K562 (cell line): Measurements from ENCODE around the gene AKR1A1. TPM values are rescaled to one million over a fixed set of nuclear protein-coding genes. Genes with fewer than 3 reads are reported as not detected.

Source experiments
- HDAC1 ChIP-seq, 2 experiments: fragments of 450-650 bp; IDR thresholded peaks; 2 replicates each; pipeline ENCODE4 v1.6.1; 2016 to 2017; ENCODE audit warnings: inconsistent platforms in 1 of 2, mild to moderate bottlenecking in 1 of 2, moderate library complexity in 1 of 2
- KDM1A ChIP-seq, 2 experiments: fragments of 450-650 bp; IDR thresholded peaks; 2 replicates each; pipeline ENCODE4 v1.6.1; 2016; ENCODE audit warnings: mild to moderate bottlenecking in 2 of 2
- MTA1 ChIP-seq: fragments of 450-650 bp; IDR thresholded peaks from 2 replicates; pipeline ENCODE4 v1.6.1; 2017; ENCODE audit warnings: borderline replicate concordance
- NONO ChIP-seq, 2 experiments: fragments of 200-400 bp in 1 of 2; fragments of 450-650 bp in 1 of 2; formaldehyde crosslinking in 1 of 2; IDR thresholded peaks; 2 replicates each; pipeline ENCODE4 v1.6.1; 2017; ENCODE audit warnings: low read depth in 2 of 2, mild to moderate bottlenecking in 2 of 2, moderate library complexity in 2 of 2, low read length in 1 of 2
- RFX7 ChIP-seq: fragments of 250-450 bp; sonication (Bioruptor Pico); IDR thresholded peaks from 2 replicates; pipeline ENCODE4 v1.5.1; 2021; ENCODE audit warnings: mild to moderate bottlenecking
- ZNF140 ChIP-seq: fragments of 250-450 bp; sonication (Bioruptor Pico); IDR thresholded peaks from 2 replicates; pipeline ENCODE4 v1.8.0; 2021; ENCODE audit warnings: moderate library complexity, mild to moderate bottlenecking, inconsistent platforms
- polyA plus RNA-seq, 8 experiments: library from polyadenylated mRNA; depleted of rRNA in 4 of 8; stranded (reverse) in 5 of 8; unstranded in 3 of 8; fragments of >200 nt; fragmentation: Nextera tagmentation in 2 of 8; fragmentation: Illumina TruSeq in 1 of 8; extraction: Ambion mirVana in 2 of 8; extraction: Trizol in 1 of 8; gene quantifications; 2 replicates each; pipeline versions ENCODE4 v1.2.1 to v1.2.3, GENCODE V29; 2011 to 2014; ENCODE audit warnings: inconsistent platforms in 1 of 8, missing spikeins in 1 of 8
- total RNA-seq, 7 experiments: library from RNA; depleted of rRNA in 6 of 7; stranded (reverse); fragments of >200 nt in 6 of 7; fragmentation: Illumina TruSeq in 2 of 7; extraction: Trizol in 2 of 7; gene quantifications; 2 replicates each; pipeline versions ENCODE4 v1.2.1 to v1.2.3, GENCODE V29; 2011 to 2021; ENCODE audit warnings: low replicate concordance in 1 of 7
- TF ChIP-seq, protein P1 (sequence below): sonication (generic); formaldehyde crosslinking; IDR thresholded peaks from 2 replicates; pipeline ENCODE4 v1.8.0; 2022; ENCODE audit warnings: mild to moderate bottlenecking, missing genetic modification reagents
- TF ChIP-seq, protein P2 (sequence below), 2 experiments: fragments of 150-350 bp in 1 of 2; IDR thresholded peaks; 2 replicates each; pipeline ENCODE4 v1.6.1; 2012 to 2016; ENCODE audit warnings: low read depth in 2 of 2, low read length in 2 of 2, mild to moderate bottlenecking in 1 of 2, moderate library complexity in 1 of 2
- TF ChIP-seq, protein P3 (sequence below): sonication (generic); formaldehyde crosslinking; IDR thresholded peaks from 2 replicates; pipeline ENCODE4 v1.8.0; 2022; ENCODE audit warnings: mild to moderate bottlenecking, missing genetic modification reagents
- TF ChIP-seq, protein P4 (sequence below): fragments of 250-450 bp; sonication (Bioruptor Pico); IDR thresholded peaks from 2 replicates; pipeline ENCODE4 v1.5.0; 2020; ENCODE audit warnings: mild to moderate bottlenecking
- TF ChIP-seq, protein P5 (sequence below): sonication (generic); formaldehyde crosslinking; IDR thresholded peaks from 2 replicates; pipeline ENCODE4 v1.8.1; 2023; ENCODE audit warnings: missing genetic modification reagents, mild to moderate bottlenecking, borderline replicate concordance

The AKR1A1 gene
- total and polyA plus RNA-seq, 9 of the 15 experiments (the other 6 are each of a cell fraction or from before 2014, with no cell fraction given), result 68.6 to 211 (median 132) TPM

DNA sequence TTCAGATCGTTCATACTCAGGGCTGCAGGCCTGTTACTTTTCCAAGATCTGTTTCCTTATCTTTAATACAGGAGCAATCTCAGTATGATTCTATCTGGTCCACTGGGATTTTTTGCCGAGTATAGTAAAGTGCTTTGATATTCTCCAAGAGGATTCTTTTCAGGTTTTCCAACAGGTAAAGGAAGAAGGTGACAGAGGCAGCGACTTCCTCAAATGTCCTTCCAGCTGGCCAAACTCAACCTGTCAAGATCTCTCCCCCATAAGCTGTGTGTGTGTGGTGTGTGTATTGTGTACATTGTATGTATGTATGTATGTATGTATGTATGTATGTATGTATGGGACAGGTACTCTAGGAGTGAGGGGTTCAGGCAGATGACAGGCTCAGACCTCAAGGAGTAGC, 1.1 kb downstream of the AKR1A1 start (continued):
- TF ChIP-seq, protein P1, sequence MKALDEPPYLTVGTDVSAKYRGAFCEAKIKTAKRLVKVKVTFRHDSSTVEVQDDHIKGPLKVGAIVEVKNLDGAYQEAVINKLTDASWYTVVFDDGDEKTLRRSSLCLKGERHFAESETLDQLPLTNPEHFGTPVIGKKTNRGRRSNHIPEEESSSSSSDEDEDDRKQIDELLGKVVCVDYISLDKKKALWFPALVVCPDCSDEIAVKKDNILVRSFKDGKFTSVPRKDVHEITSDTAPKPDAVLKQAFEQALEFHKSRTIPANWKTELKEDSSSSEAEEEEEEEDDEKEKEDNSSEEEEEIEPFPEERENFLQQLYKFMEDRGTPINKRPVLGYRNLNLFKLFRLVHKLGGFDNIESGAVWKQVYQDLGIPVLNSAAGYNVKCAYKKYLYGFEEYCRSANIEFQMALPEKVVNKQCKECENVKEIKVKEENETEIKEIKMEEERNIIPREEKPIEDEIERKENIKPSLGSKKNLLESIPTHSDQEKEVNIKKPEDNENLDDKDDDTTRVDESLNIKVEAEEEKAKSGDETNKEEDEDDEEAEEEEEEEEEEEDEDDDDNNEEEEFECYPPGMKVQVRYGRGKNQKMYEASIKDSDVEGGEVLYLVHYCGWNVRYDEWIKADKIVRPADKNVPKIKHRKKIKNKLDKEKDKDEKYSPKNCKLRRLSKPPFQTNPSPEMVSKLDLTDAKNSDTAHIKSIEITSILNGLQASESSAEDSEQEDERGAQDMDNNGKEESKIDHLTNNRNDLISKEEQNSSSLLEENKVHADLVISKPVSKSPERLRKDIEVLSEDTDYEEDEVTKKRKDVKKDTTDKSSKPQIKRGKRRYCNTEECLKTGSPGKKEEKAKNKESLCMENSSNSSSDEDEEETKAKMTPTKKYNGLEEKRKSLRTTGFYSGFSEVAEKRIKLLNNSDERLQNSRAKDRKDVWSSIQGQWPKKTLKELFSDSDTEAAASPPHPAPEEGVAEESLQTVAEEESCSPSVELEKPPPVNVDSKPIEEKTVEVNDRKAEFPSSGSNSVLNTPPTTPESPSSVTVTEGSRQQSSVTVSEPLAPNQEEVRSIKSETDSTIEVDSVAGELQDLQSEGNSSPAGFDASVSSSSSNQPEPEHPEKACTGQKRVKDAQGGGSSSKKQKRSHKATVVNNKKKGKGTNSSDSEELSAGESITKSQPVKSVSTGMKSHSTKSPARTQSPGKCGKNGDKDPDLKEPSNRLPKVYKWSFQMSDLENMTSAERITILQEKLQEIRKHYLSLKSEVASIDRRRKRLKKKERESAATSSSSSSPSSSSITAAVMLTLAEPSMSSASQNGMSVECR (CRISPR knock-in tag), result no peak
- TF ChIP-seq MTA1 (no peak), NONO (IDR thresholded peaks at IDR 0.05; ENCODE audit: low read depth in 2 of 2, low read length in 1 of 2) (no peak), KDM1A (IDR thresholded peaks at IDR 0.05) (peak; percentile 35 to 46; a peak in 2 of 4 replicates), ZNF140 (CRISPR knock-in tag) (no peak), RFX7 (CRISPR knock-in tag) (no peak), HDAC1 (IDR thresholded peaks at IDR 0.05) (0 out of 4 replicates have a peak, but pooled peaks of 1 of the 2 experiments have one; percentile 15)
- TF ChIP-seq, protein P2, sequence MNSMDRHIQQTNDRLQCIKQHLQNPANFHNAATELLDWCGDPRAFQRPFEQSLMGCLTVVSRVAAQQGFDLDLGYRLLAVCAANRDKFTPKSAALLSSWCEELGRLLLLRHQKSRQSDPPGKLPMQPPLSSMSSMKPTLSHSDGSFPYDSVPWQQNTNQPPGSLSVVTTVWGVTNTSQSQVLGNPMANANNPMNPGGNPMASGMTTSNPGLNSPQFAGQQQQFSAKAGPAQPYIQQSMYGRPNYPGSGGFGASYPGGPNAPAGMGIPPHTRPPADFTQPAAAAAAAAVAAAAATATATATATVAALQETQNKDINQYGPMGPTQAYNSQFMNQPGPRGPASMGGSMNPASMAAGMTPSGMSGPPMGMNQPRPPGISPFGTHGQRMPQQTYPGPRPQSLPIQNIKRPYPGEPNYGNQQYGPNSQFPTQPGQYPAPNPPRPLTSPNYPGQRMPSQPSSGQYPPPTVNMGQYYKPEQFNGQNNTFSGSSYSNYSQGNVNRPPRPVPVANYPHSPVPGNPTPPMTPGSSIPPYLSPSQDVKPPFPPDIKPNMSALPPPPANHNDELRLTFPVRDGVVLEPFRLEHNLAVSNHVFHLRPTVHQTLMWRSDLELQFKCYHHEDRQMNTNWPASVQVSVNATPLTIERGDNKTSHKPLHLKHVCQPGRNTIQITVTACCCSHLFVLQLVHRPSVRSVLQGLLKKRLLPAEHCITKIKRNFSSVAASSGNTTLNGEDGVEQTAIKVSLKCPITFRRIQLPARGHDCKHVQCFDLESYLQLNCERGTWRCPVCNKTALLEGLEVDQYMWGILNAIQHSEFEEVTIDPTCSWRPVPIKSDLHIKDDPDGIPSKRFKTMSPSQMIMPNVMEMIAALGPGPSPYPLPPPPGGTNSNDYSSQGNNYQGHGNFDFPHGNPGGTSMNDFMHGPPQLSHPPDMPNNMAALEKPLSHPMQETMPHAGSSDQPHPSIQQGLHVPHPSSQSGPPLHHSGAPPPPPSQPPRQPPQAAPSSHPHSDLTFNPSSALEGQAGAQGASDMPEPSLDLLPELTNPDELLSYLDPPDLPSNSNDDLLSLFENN (IDR thresholded peaks at IDR 0.05; ENCODE audit: low read depth in 2 of 2, low read length in 2 of 2), result no peak
- TF ChIP-seq, protein P3, sequence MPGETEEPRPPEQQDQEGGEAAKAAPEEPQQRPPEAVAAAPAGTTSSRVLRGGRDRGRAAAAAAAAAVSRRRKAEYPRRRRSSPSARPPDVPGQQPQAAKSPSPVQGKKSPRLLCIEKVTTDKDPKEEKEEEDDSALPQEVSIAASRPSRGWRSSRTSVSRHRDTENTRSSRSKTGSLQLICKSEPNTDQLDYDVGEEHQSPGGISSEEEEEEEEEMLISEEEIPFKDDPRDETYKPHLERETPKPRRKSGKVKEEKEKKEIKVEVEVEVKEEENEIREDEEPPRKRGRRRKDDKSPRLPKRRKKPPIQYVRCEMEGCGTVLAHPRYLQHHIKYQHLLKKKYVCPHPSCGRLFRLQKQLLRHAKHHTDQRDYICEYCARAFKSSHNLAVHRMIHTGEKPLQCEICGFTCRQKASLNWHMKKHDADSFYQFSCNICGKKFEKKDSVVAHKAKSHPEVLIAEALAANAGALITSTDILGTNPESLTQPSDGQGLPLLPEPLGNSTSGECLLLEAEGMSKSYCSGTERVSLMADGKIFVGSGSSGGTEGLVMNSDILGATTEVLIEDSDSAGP (CRISPR knock-in tag), result no peak
- TF ChIP-seq, protein P4, sequence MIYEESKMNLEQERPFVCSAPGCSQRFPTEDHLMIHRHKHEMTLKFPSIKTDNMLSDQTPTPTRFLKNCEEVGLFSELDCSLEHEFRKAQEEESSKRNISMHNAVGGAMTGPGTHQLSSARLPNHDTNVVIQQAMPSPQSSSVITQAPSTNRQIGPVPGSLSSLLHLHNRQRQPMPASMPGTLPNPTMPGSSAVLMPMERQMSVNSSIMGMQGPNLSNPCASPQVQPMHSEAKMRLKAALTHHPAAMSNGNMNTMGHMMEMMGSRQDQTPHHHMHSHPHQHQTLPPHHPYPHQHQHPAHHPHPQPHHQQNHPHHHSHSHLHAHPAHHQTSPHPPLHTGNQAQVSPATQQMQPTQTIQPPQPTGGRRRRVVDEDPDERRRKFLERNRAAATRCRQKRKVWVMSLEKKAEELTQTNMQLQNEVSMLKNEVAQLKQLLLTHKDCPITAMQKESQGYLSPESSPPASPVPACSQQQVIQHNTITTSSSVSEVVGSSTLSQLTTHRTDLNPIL (CRISPR knock-in tag), result no peak
- TF ChIP-seq, protein P5, sequence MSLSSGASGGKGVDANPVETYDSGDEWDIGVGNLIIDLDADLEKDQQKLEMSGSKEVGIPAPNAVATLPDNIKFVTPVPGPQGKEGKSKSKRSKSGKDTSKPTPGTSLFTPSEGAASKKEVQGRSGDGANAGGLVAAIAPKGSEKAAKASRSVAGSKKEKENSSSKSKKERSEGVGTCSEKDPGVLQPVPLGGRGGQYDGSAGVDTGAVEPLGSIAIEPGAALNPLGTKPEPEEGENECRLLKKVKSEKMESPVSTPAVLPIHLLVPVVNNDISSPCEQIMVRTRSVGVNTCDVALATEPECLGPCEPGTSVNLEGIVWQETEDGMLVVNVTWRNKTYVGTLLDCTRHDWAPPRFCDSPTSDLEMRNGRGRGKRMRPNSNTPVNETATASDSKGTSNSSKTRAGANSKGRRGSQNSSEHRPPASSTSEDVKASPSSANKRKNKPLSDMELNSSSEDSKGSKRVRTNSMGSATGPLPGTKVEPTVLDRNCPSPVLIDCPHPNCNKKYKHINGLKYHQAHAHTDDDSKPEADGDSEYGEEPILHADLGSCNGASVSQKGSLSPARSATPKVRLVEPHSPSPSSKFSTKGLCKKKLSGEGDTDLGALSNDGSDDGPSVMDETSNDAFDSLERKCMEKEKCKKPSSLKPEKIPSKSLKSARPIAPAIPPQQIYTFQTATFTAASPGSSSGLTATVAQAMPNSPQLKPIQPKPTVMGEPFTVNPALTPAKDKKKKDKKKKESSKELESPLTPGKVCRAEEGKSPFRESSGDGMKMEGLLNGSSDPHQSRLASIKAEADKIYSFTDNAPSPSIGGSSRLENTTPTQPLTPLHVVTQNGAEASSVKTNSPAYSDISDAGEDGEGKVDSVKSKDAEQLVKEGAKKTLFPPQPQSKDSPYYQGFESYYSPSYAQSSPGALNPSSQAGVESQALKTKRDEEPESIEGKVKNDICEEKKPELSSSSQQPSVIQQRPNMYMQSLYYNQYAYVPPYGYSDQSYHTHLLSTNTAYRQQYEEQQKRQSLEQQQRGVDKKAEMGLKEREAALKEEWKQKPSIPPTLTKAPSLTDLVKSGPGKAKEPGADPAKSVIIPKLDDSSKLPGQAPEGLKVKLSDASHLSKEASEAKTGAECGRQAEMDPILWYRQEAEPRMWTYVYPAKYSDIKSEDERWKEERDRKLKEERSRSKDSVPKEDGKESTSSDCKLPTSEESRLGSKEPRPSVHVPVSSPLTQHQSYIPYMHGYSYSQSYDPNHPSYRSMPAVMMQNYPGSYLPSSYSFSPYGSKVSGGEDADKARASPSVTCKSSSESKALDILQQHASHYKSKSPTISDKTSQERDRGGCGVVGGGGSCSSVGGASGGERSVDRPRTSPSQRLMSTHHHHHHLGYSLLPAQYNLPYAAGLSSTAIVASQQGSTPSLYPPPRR (CRISPR knock-in tag), result no peak
